Esophagus squamous epithelium (tissue), 4 donors: ENCODE results near the gene TMEM40.

Source experiments
- CTCF ChIP-seq, 6 experiments: fragments of 450-650 bp in 4 of 6; fragments of 200-600 bp in 2 of 6; sonication (generic) in 2 of 6; IDR thresholded peaks; one replicate each; pipeline ENCODE4 v1.5.1; 2016 to 2019; ENCODE audit warnings: antibody characterized with exemption in 6 of 6, mild to moderate bottlenecking in 4 of 6, moderate library complexity in 4 of 6
- POLR2A ChIP-seq, 4 donors: fragments of 450-650 bp; IDR thresholded peaks; one replicate each; pipeline ENCODE4 v1.6.1; 2017; ENCODE audit warnings: antibody characterized with exemption in 4 of 4, mild to moderate bottlenecking in 4 of 4, moderate library complexity in 3 of 4

- TF ChIP-seq POLR2A (IDR thresholded peaks at IDR 0.05), result no peak
- TF ChIP-seq CTCF (IDR thresholded peaks at IDR 0.05), result no peak
These were observed 32.4 kb upstream of the TMEM40 start for GRCh38 chr3:12791430-12791829.
